Urinary bladder (tissue), 4 donors: ENCODE measurements around the gene RNU5B-1. TPM values are rescaled to one million over a fixed set of nuclear protein-coding genes. Genes with fewer than 3 reads are reported as not detected.
A peak's percentile ranks its signal among the peaks of the same experiment; 100 is the strongest.
"Not testable (repeated sequence)": the region's sequence is repeated elsewhere in the genome, so short reads cannot be mapped to it uniquely, and the experiment has no call there.

Source experiments
- DNase-seq: peaks from one replicate; pipeline ENCODE4 v3.0.0-alpha.2; 2015; ENCODE audit errors: extremely low spot score
- H3K27ac ChIP-seq: one replicate; pipeline ENCODE4 v1.5.1; 2013; ENCODE audit warnings: low read depth, mild to moderate bottlenecking, moderate library complexity
- H3K36me3 ChIP-seq: one replicate; pipeline ENCODE4 v1.6.1; 2013; ENCODE audit warnings: mild to moderate bottlenecking, moderate library complexity; ENCODE audit not compliant: insufficient read depth
- H3K4me1 ChIP-seq: one replicate; pipeline ENCODE4 v1.6.1; 2013; ENCODE audit warnings: mild to moderate bottlenecking, moderate library complexity; ENCODE audit not compliant: insufficient read depth
- H3K4me3 ChIP-seq: one replicate; pipeline ENCODE4 v1.5.1; 2013; ENCODE audit warnings: low read depth, low read length
- WGBS: extraction: QIAGEN DNeasy Blood & Tissue Kit; methylation state at CpG from one replicate; pipeline ENCODE4 v1.1.7; 2013; 5-methylcytosine and 5-hydroxymethylcytosine counted together
- polyA plus RNA-seq: library from polyadenylated mRNA; stranded (reverse); fragments of 200-250 nt; gene quantifications from one replicate; pipeline ENCODE4 v1.2.3, GENCODE V29; 2013
- total RNA-seq: library from RNA; depleted of rRNA; stranded (reverse); fragments of >200 nt; gene quantifications from one replicate; pipeline ENCODE4 v1.2.3, GENCODE V29; 2014
- donor health status: healthy with polysubstance abuse.
- donor health status: healthy.

Gene RNU5B-1
- under 0.01 TPM for total RNA-seq
- polyA plus RNA-seq = not detected

- H3K36me3 ChIP-seq = no peaks in the 10 kb centered on the region
- WGBS = under 1% methylated on average over 24 of the region's 24 CpGs
- DNase-seq = peak; percentile 92
- peak within 1 kb of the TSS; percentile 71 for H3K27ac ChIP-seq
- H3K4me3 ChIP-seq = peak within 1 kb of the TSS; percentile 45
- no peaks in the 10 kb centered on the region for H3K4me1 ChIP-seq
Observed at GRCh38 chr15:65304381-65305149, at the start of gene RNU5B-1. Gene RNU5B-1 (plus strand): TSS chr15:65304677.

GRCh38 chr15:65254758-65255157 lies 49.7 kb upstream of the RNU5B-1 start:
- Histone ChIP-seq H3K4me1 (no peaks in the 10 kb centered on the region), H3K36me3 (peaks cover 4% of the 10 kb centered on the region), H3K27ac (no peak overlapping the region), H3K4me3 (no peak overlapping the region)
- WGBS = 58% methylated on average over 1 of the region's 1 CpG
- DNase-seq = no peak

DNA sequence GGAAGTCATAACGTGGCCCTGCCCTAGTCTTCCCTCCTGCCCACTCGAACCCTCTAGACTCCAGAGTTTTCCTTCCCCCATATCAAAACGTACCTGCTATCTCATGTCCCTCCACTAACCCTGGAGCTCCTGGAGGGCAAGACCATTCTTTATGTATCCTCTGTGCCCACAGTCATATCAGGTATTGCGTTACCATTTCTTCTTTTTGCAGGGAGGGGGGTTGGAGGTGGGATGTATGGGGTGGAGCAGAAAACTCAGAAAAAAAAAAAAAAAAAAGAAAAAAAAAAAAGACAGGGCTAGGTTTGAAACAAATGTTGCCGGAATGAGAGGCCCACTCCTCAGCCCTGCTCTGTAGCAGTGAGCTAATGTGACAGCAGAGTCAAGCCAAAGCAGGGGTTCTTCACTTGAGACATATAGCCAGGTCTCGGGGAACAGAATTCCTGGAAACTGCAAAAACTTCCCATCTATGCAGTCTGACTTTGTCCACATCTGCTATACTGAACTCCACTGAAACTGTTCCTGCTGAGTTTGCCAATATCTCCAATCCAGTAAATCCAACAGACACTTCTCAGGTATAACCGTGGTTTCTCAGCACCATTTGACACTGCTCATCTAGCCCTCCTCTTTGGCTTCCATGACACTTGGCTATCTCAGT lies 48.9 kb upstream of the RNU5B-1 start:
- WGBS = 94% methylated on average over 7 of the region's 7 CpGs
- Histone ChIP-seq H3K4me1 (no peaks in the 10 kb centered on the region), H3K27ac (no peak overlapping the region), H3K4me3 (no peak overlapping the region), H3K36me3 (peaks cover 4% of the 10 kb centered on the region)
- no peak for DNase-seq

- DNase-seq = peak; percentile 72
- Histone ChIP-seq H3K4me3 (no peak overlapping the region), H3K4me1 (no peaks in the 10 kb centered on the region), H3K27ac (peak overlapping the region; percentile 65), H3K36me3 (peaks cover 4% of the 10 kb centered on the region)
- WGBS = 30% methylated on average over 5 of the region's 5 CpGs
Observed at GRCh38 chr15:65258375-65259262, 45.9 kb upstream of the RNU5B-1 start.

- Histone ChIP-seq H3K36me3 (peaks cover 4% of the 10 kb centered on the region), H3K27ac (peak overlapping the region; percentile 65), H3K4me3 (no peak overlapping the region), H3K4me1 (no peaks in the 10 kb centered on the region)
- WGBS = 30% methylated on average over 7 of the region's 7 CpGs
- peak; percentile 43 for DNase-seq
Observed at GRCh38 chr15:65259367-65259797, 45.1 kb upstream of the RNU5B-1 start.

DNA sequence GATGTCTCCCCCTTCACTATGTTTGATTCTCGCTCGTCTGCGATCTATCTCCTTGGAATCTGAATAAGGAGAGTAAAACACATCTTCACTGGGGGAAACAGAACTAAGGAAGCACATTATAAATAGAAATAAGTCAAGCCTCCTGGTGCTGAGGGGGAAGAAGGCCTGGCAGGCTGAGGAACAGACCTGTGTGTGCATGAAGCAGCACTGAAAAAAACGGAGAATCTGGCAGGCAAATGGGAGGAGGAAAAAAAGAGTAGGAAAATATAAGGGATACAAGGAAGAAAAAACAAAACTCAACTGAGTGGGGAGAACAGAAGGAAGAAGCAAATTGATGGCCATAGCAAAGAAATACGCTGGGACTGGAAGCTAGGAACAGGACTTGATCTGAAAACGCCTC lies 43.5 kb upstream of the RNU5B-1 start:
- no peak for DNase-seq
- 90% methylated on average over 6 of the region's 6 CpGs for WGBS
- no peak overlapping the region for H3K4me3 ChIP-seq
- no peaks in the 10 kb centered on the region for H3K4me1 ChIP-seq
- H3K36me3 ChIP-seq = peaks cover 4% of the 10 kb centered on the region
- H3K27ac ChIP-seq = no peak overlapping the region

DNA sequence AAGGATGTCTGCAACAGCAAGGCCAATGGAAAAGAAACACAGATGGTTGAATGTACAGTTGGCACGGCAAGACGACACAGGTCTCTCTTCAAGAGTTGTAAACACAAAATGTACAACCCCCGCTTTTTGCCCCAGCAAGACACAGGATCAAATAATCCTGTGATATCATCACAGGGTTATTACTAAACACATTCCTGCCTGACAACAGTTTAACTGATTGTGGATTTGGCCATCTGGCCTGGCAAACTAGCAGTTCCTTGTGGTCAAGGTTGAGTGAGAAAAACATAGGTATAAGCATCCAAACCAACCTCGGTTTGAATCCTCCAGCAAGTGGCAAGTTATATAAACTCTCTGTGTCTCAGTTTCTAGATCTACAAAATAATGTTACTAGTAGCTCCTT lies 41.2 kb upstream of the RNU5B-1 start:
- H3K4me1 ChIP-seq = no peaks in the 10 kb centered on the region
- DNase-seq = no peak
- no peak overlapping the region for H3K4me3 ChIP-seq
- H3K27ac ChIP-seq = no peak overlapping the region
- WGBS = 69% methylated on average over 4 of the region's 4 CpGs
- peaks cover 4% of the 10 kb centered on the region for H3K36me3 ChIP-seq

DNA sequence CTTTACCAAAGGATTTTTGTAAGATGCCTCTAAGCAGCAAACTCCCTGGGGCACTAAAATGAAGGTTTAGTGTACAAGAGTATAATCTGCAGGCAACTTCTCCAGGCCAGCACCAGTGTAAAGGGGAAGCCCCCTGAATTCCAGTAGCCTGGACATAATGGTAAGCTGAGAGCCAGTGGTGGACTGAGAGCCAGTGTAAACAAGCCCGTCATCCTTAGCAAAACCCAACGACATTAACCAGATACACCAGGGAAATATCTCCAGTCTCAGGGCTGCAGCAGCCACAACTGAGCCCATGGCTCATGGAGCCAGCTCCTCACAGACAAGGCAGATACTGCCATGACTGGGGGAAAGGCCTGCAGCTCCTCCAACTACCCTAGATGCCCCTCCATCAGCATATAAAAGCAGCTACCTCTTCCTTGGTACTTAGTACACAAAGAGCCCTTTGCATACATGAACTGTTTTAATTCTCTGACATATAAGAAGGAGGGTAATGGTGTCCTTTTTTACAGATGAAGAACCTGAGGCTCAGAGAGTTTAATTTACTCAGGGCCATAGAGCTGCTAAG lies 39.5 kb upstream of the RNU5B-1 start:
- Histone ChIP-seq H3K4me1 (no peaks in the 10 kb centered on the region), H3K4me3 (no peak overlapping the region), H3K27ac (no peak overlapping the region), H3K36me3 (no peaks in the 10 kb centered on the region)
- 28% methylated on average over 2 of the region's 2 CpGs for WGBS
- DNase-seq = no peak

DNA sequence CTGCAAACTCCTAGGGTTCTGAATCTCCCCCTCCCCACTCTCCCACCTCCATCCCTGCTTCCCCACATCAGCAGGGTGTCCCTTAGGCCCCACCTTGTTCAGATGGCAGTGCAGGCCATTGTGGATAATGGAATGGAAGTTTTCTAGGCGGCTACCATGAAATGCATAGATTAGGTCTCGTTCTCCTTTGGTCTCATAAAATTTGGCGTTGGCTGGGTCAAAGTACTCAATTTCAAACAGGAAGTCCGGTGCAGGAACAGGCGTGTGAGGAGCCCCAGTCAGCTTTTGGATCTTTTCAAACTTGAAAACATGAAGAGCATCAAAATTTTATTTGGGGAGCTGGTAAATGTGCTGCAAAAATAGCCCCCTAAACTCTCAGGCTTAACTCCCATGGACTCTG lies 38.0 kb upstream of the RNU5B-1 start:
- Histone ChIP-seq H3K4me3 (no peak overlapping the region), H3K27ac (no peak overlapping the region), H3K36me3 (no peaks in the 10 kb centered on the region), H3K4me1 (no peaks in the 10 kb centered on the region)
- WGBS = 89% methylated on average over 5 of the region's 5 CpGs
- no peak for DNase-seq

DNA sequence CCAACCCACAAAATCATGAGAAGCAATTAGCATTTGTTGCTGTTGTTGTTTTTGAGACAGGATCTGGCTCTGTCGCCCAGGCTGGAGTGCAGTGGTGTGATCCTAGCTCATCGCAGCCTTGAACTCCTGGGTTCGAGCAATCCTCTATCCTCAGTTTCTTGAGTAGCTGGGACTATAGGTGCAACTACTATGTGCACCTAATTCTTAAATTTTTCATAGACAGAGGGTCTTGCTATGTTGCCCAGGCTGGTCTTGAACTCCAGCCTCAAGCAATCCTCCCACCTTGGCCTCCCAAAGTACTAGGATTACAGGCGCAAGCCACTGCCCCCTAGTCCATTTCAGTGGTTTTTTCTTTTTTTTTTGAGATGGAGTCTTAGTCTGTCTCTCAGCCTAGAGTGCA lies 36.1 kb upstream of the RNU5B-1 start:
- WGBS = 95% methylated on average over 4 of the region's 4 CpGs

DNA sequence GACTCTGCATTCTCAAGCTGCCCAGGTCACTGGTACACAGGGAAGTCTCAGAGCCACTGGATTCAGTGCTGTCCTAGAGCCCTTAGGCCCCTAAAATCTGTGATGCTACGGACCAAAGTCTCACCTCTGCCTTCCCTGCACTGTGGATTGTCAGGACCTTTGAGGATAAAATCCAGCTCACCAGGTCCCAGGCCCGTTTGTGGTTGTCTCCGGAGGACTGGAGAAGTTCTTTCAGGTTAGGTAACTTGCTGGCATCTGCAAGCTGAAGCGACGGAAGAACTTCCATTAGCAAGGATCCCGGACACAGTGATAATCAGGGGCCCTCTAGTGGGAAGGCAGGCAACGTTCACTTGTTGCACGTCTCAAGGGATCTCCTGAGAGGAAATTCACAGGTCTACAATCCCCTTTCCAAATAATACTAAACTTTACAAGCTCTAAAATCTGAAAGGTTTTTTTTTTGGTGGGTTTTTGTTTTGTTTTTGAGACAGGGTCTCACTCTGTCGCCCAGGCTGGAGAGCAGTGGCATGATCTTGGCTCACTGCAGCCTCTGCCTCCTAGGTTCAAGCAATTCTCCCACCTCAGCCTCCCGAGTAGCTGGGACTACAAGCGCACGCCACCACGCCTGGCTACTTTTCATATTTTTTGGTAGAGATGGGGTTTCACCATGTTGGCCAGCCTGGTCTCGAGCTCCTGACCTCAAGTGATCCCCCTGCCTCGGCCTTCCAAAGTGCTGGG lies 33.5 kb upstream of the RNU5B-1 start:
- not testable (repeated sequence) for H3K27ac ChIP-seq, H3K4me3 ChIP-seq, DNase-seq, H3K36me3 ChIP-seq, H3K4me1 ChIP-seq
- 43% methylated on average over 15 of the region's 15 CpGs for WGBS

More for the DNA sequence above, 36.1 kb upstream of the RNU5B-1 start:
- Histone ChIP-seq H3K36me3 (no peaks in the 10 kb centered on the region), H3K4me1 (no peaks in the 10 kb centered on the region), H3K4me3 (no peak overlapping the region), H3K27ac (no peak overlapping the region)
- DNase-seq = no peak

DNA sequence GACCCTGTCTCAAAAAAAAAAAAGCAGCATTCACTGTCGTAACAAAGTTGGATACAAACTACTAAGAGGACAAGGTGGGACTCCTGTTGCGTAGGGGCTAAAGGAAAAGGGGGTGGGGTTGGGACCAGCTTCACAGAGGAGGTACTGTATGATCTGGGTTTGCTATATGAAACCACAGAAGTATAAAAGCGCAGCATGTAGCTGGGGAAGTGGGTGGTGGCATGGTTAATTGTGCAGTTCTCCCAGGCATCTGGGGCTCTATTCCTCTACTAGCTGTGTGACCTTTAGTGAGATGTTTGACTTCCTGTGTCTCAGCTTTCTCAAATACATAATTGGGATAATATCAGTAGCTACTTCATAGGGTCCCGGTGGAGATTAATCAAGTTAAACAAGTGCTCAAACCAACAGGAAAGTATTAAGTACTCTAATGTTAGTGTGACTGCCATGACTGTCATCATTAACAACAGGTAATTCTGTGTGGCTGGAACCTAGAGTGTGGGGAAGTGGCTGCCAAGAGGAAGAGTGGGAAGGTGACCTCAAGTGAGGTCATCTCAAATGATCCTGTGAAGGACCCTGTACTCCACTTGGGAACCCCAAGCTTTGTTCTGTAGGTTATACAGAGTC lies 29.3 kb upstream of the RNU5B-1 start:
- H3K36me3 ChIP-seq = no peaks in the 10 kb centered on the region
- no peak for DNase-seq
- 83% methylated on average over 4 of the region's 4 CpGs for WGBS
- H3K27ac ChIP-seq = no peak overlapping the region
- no peak overlapping the region for H3K4me3 ChIP-seq
- no peaks in the 10 kb centered on the region for H3K4me1 ChIP-seq
